ENCODE measurements around the gene C2orf92. TPM values are rescaled to one million over a fixed set of nuclear protein-coding genes. Genes with fewer than 3 reads are reported as not detected.
"Not testable (repeated sequence)": the region's sequence is repeated elsewhere in the genome, so short reads cannot be mapped to it uniquely, and the experiment has no call there.

C2orf92 gene
- total RNA-seq, 6 donors from 2014 or later = 9.1 to 45.1 (median 23.1) TPM

- ATAC-seq (ENCODE audit: low FRiP score in 2 of 2) = no peak
- WGBS, 2 donors = 90 to 97% methylated on average over 1 of the region's 1 CpG
These were observed 958 bp downstream of the C2orf92 start for GRCh38 chr2:97670471-97670870.

DNA sequence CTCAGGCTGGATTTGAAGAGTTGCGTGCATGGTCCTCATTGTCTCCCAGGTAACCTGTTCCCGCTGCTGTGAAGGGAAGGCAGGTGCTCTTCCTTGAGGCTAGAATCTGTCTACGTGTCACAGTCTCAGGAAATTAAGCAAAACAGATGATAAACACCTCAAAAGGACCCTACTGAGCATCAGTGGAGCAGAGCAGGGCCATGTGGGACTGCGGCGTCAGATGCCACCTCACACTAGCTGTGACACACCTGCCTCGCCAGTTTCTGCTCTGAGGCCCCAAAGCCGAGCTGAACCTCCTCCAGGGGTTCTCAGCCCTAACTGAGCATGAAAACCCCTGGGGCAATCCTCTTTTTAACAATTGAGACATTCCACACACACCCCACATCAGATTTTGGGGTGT is 2.0 kb downstream of the C2orf92 start:
- Histone ChIP-seq H3K4me1 (no peaks in the 10 kb centered on the region), H3K36me3 (no peaks in the 10 kb centered on the region), H3K4me3 (no peak overlapping the region), H3K9me3 (no peaks in the 10 kb centered on the region), H3K27me3 (no peaks in the 10 kb centered on the region), H3K27ac (no peak overlapping the region)
- no peak for ATAC-seq (ENCODE audit: low FRiP score in 2 of 2)
- DNase-seq = no peak
- WGBS, 2 donors = 93% methylated on average over 7 of the region's 7 CpGs
- TF ChIP-seq POLR2AphosphoS5 (IDR thresholded peaks at IDR 0.05) = no peak

More at GRCh38 chr2:97670471-97670870, 958 bp downstream of the C2orf92 start:
- Histone ChIP-seq H3K27me3 (no peaks in the 10 kb centered on the region), H3K4me3 (no peak overlapping the region), H3K4me1 (no peaks in the 10 kb centered on the region), H3K36me3 (no peaks in the 10 kb centered on the region), H3K27ac (no peak overlapping the region), H3K9me3 (no peaks in the 10 kb centered on the region)
- no peak for DNase-seq
- TF ChIP-seq EP300 (IDR thresholded peaks at IDR 0.05) = no peak

- WGBS, 2 donors = 90 to 93% methylated on average over 4 to 5 of the region's 6 CpGs
- not testable (repeated sequence) for H3K27me3 ChIP-seq; ATAC-seq (ENCODE audit: low FRiP score in 2 of 2)
These were observed 3.2 kb downstream of the C2orf92 start for GRCh38 chr2:97672606-97673140.

GRCh38 chr2:97673182-97673914 is 3.8 kb downstream of the C2orf92 start:
- ATAC-seq (ENCODE audit: low FRiP score in 2 of 2) (no peak), DNase-seq (no peak)
- Histone ChIP-seq H3K4me1 (no peaks in the 10 kb centered on the region), H3K9me3 (no peaks in the 10 kb centered on the region), H3K27ac (no peak overlapping the region), H3K36me3 (no peaks in the 10 kb centered on the region), H3K4me3 (no peak overlapping the region), H3K27me3 (no peaks in the 10 kb centered on the region)
- WGBS, 2 donors = 70 to 78% methylated on average over 8 to 9 of the region's 9 CpGs
- no peak for TF ChIP-seq EP300 (IDR thresholded peaks at IDR 0.05)

More at GRCh38 chr2:97672606-97673140, 3.2 kb downstream of the C2orf92 start:
- not testable (repeated sequence) for H3K27ac ChIP-seq, H3K4me1 ChIP-seq, DNase-seq, H3K36me3 ChIP-seq, H3K4me3 ChIP-seq, H3K9me3 ChIP-seq

GRCh38 chr2:97673915-97674283 is 4.4 kb downstream of the C2orf92 start:
- no peak for DNase-seq
- no peaks in the 10 kb centered on the region for H3K4me1 ChIP-seq
- TF ChIP-seq POLR2A (IDR thresholded peaks at IDR 0.05) (no peak), POLR2AphosphoS5 (IDR thresholded peaks at IDR 0.05) (no peak), EP300 (IDR thresholded peaks at IDR 0.05) (no peak), CTCF (IDR thresholded peaks at IDR 0.05) (no peak)
- no peak overlapping the region for H3K4me3 ChIP-seq
- ATAC-seq (ENCODE audit: low FRiP score in 2 of 2) = no peak
- no peaks in the 10 kb centered on the region for H3K36me3 ChIP-seq
- no peaks in the 10 kb centered on the region for H3K27me3 ChIP-seq
- 64 to 76% methylated on average over 8 of the region's 8 CpGs for WGBS, 2 donors
- no peaks in the 10 kb centered on the region for H3K9me3 ChIP-seq
- H3K27ac ChIP-seq = no peak overlapping the region

DNA sequence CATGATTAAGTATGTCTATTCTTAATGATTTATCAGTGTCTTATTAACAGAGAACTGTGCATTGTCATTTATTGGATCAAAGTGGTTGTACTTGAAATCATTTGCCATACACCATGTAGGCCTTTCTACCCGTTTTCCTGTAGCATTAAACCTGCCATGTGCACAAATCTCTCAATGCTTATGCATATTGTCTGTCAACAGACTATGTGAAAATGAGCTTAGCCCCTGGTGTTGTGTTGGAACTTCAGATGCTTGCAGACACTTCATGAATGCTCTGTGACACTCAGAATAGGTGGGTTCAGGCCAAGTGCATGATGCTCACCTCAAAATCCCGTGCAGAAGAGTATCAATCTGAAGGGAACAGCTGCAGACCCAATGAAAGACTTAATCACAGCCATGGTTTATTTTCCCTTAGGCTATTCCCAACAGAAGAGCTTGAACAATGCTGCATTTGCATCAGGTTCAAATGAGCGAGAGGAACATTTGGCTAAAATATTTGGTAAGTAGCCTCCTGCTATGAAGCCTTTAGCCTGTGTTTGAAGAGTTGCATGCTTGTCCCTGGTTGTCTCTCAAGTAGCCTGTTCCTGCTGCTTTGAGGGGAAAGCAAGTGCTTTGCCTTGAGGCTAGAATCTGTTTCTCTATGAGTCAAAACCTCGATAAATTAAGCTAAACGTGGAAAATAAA is 6.1 kb downstream of the C2orf92 start:
- Histone ChIP-seq H3K4me1 (no peaks in the 10 kb centered on the region), H3K4me3 (no peak overlapping the region), H3K27ac (no peak overlapping the region), H3K9me3 (no peaks in the 10 kb centered on the region), H3K27me3 (no peaks in the 10 kb centered on the region), H3K36me3 (no peaks in the 10 kb centered on the region)
- ATAC-seq (ENCODE audit: low FRiP score in 2 of 2) (no peak), DNase-seq (no peak)
- WGBS, 2 donors = 74 to 85% methylated on average over 4 to 5 of the region's 5 CpGs
- TF ChIP-seq CTCF (IDR thresholded peaks at IDR 0.05) (no peak), EP300 (IDR thresholded peaks at IDR 0.05) (no peak), POLR2AphosphoS5 (IDR thresholded peaks at IDR 0.05) (no peak), POLR2A (IDR thresholded peaks at IDR 0.05) (no peak)
